Testis (tissue), 3 donors: Measurements from ENCODE around the gene MSMP. TPM values are rescaled to one million over a fixed set of nuclear protein-coding genes. Genes with fewer than 3 reads are reported as not detected.

ENCODE experiments used
- DNase-seq: peaks from one replicate; pipeline ENCODE4 v3.0.0-alpha.2; 2019
- H3K27ac ChIP-seq, 2 donors: fragments of 200-600 bp; sonication (generic); one replicate each; pipeline ENCODE4 v1.5.1; 2019
- H3K27me3 ChIP-seq: fragments of 200-600 bp; sonication (generic); one replicate; pipeline ENCODE4 v1.5.1; 2019
- H3K36me3 ChIP-seq: fragments of 200-600 bp; sonication (generic); one replicate; pipeline ENCODE4 v1.5.1; 2017; ENCODE audit warnings: low read depth; ENCODE audit errors: missing control alignments
- H3K4me1 ChIP-seq: fragments of 200-600 bp; sonication (generic); one replicate; pipeline ENCODE4 v1.5.1; 2019
- H3K4me3 ChIP-seq, 2 donors: fragments of 200-600 bp; sonication (generic); one replicate each; pipeline ENCODE4 v1.5.1; 2017 to 2019
- H3K9me3 ChIP-seq: fragments of 200-600 bp; sonication (generic); one replicate; pipeline ENCODE4 v1.5.1; 2017
- POLR2A ChIP-seq: fragments of 450-650 bp; IDR thresholded peaks from one replicate; pipeline ENCODE4 v1.6.1; 2017; ENCODE audit warnings: antibody characterized with exemption, mild to moderate bottlenecking, moderate library complexity
- WGBS, 2 donors: methylation state at CpG; one replicate each; pipeline ENCODE4 v1.1.5; 2018; 5-methylcytosine and 5-hydroxymethylcytosine counted together
- intact Hi-C: fragments of 100-400 bp; cut with DNase I; formaldehyde crosslinking; loops from one replicate; pipeline ENCODE4 v1.15.1; 2023; ENCODE audit warnings: low total_unique reads
- polyA plus RNA-seq: library from polyadenylated mRNA; stranded (reverse); fragments of 350-450 nt; fragmentation: Illumina TruSeq; extraction: RNeasy Lipid Tissue Mini Kit (QIAGEN cat#74804); gene quantifications from one replicate; pipeline ENCODE4 v1.2.3, GENCODE V29; 2014; ENCODE audit warnings: low read depth, low replicate concordance; ENCODE audit not compliant: insufficient read depth
- total RNA-seq, 2 donors: library from RNA; depleted of rRNA; stranded (reverse); fragments of >200 nt; gene quantifications; one replicate each; pipeline ENCODE4 v1.2.3, GENCODE V29; 2016
- TF ChIP-seq, protein P1 (sequence below), 3 experiments: fragments of 450-650 bp in 2 of 3; fragments of 200-600 bp in 1 of 3; sonication (generic) in 1 of 3; IDR thresholded peaks; one replicate each; pipeline ENCODE4 v1.5.1; 2016 to 2019; ENCODE audit warnings: antibody characterized with exemption in 3 of 3, mild to moderate bottlenecking in 2 of 3, moderate library complexity in 1 of 3

Gene MSMP
- total and polyA plus RNA-seq, 3 donors from 2014 or later, result 1.7 to 1.9 TPM; not detected in 1

DNA sequence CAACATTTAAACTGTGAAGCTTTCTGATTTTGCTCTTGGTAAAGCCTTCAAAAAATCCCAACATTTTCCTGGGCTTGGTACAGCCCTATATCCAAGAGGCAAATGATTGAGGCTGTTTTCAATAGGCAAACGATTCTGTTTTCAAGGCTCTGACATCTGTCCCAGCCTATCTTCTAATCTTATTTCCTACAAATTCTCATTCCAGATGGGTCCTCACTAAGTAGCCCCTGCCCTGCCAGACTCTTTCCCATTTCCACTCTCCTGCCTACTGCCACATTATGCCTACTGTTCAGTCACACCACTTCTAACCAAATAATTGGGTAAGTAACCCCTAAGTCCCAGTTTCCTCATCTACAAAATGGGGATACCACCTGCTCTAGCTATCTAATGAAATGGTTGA, 8.5 kb downstream of the MSMP start:
- Histone ChIP-seq H3K4me1 (peaks cover 33% of the 10 kb centered on the region), H3K27me3 (no peaks in the 10 kb centered on the region), H3K27ac (no peak overlapping the region), H3K36me3 (no peaks in the 10 kb centered on the region), H3K9me3 (no peaks in the 10 kb centered on the region), H3K4me3 (no peak overlapping the region)
- 60 to 75% methylated on average over 1 of the region's 1 CpG for WGBS, 2 donors
- DNase-seq, result no peak
- intact Hi-C loops, result no loop called here
- TF ChIP-seq, protein P1, sequence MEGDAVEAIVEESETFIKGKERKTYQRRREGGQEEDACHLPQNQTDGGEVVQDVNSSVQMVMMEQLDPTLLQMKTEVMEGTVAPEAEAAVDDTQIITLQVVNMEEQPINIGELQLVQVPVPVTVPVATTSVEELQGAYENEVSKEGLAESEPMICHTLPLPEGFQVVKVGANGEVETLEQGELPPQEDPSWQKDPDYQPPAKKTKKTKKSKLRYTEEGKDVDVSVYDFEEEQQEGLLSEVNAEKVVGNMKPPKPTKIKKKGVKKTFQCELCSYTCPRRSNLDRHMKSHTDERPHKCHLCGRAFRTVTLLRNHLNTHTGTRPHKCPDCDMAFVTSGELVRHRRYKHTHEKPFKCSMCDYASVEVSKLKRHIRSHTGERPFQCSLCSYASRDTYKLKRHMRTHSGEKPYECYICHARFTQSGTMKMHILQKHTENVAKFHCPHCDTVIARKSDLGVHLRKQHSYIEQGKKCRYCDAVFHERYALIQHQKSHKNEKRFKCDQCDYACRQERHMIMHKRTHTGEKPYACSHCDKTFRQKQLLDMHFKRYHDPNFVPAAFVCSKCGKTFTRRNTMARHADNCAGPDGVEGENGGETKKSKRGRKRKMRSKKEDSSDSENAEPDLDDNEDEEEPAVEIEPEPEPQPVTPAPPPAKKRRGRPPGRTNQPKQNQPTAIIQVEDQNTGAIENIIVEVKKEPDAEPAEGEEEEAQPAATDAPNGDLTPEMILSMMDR (IDR thresholded peaks at IDR 0.05), result no peak
- TF ChIP-seq POLR2A, result no peak

GRCh38 chr9:35743880-35744518, 10.1 kb downstream of the MSMP start:
- Histone ChIP-seq H3K27me3 (no peaks in the 10 kb centered on the region), H3K4me3 (no peak overlapping the region), H3K4me1 (peaks cover 24% of the 10 kb centered on the region), H3K27ac (no peak overlapping the region), H3K36me3 (no peaks in the 10 kb centered on the region), H3K9me3 (no peaks in the 10 kb centered on the region)
- 80 to 82% methylated on average over 8 of the region's 8 CpGs for WGBS, 2 donors
- DNase-seq, result no peak
- intact Hi-C loops, result no loop called here
- no peak for TF ChIP-seq POLR2A
- TF ChIP-seq, protein P1 (IDR thresholded peaks at IDR 0.05), result no peak

DNA sequence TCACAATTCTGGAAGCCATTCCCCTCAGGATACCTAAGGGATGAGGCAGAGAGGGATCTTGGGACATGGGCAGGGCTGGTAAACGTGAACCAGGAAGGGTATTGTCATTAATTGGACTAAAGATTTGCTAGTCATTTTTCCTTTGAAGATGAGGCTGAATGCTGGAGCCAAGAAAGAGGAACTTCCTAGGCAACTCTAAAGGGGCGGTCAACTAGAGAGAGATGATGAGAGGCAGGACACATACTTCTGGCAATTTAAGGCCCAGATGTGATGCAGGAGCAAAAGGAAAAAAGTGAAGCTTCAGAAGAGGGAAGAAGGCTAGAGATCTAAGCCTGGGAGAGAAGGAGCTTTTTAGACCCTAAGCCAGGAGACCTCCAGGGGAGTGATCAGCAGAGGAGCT, 10.6 kb downstream of the MSMP start:
- Histone ChIP-seq H3K27me3 (no peaks in the 10 kb centered on the region), H3K36me3 (no peaks in the 10 kb centered on the region), H3K4me1 (peaks cover 24% of the 10 kb centered on the region), H3K4me3 (no peak overlapping the region), H3K27ac (no peak overlapping the region), H3K9me3 (no peaks in the 10 kb centered on the region)
- intact Hi-C loops, result no loop called here
- no peak for DNase-seq
- no peak for TF ChIP-seq POLR2A
- TF ChIP-seq, protein P1 (IDR thresholded peaks at IDR 0.05), result no peak
- WGBS, 2 donors, result 76 to 84% methylated on average over 2 of the region's 2 CpGs

- Histone ChIP-seq H3K4me1 (peaks cover 8% of the 10 kb centered on the region), H3K27me3 (no peaks in the 10 kb centered on the region), H3K27ac (no peak overlapping the region), H3K4me3 (no peak overlapping the region), H3K9me3 (no peaks in the 10 kb centered on the region), H3K36me3 (no peaks in the 10 kb centered on the region)
- TF ChIP-seq POLR2A, result no peak
- TF ChIP-seq, protein P1 (IDR thresholded peaks at IDR 0.05), result no peak
- no peak for DNase-seq
- intact Hi-C loops, result no loop called here
- 71 to 89% methylated on average over 7 of the region's 7 CpGs for WGBS, 2 donors
These were observed 12.3 kb downstream of the MSMP start for GRCh38 chr9:35741740-35742139.

GRCh38 chr9:35740243-35740642, 13.8 kb downstream of the MSMP start:
- WGBS, 2 donors, result 89% methylated on average over 6 of the region's 6 CpGs; no CpG with 5 or more reads in 1 of the 2 donors
- Histone ChIP-seq H3K27ac (no peak overlapping the region), H3K9me3 (no peaks in the 10 kb centered on the region), H3K27me3 (no peaks in the 10 kb centered on the region), H3K36me3 (no peaks in the 10 kb centered on the region), H3K4me3 (no peak overlapping the region), H3K4me1 (no peaks in the 10 kb centered on the region)
- TF ChIP-seq POLR2A, result no peak
- TF ChIP-seq, protein P1 (IDR thresholded peaks at IDR 0.05), result no peak
- DNase-seq, result no peak
- intact Hi-C loops, result no loop called here
